ENCODE data around the gene SDR42E2.
"Not testable (repeated sequence)": the region's sequence is repeated elsewhere in the genome, so short reads cannot be mapped to it uniquely, and the experiment has no call there.

The SDR42E2 gene

GRCh38 chr16:22191532-22192260 is 29.4 kb downstream of the SDR42E2 start:
- peak; percentile 55 for DNase-seq (ENCODE audit: low spot score)

GRCh38 chr16:22192261-22193062 is 30.2 kb downstream of the SDR42E2 start:
- peak; percentile 92 for DNase-seq (ENCODE audit: low spot score)

GRCh38 chr16:22193063-22193411 is 30.7 kb downstream of the SDR42E2 start:
- no peak for DNase-seq (ENCODE audit: low spot score)

GRCh38 chr16:22194707-22195444 is 32.6 kb downstream of the SDR42E2 start:
- no peak for DNase-seq (ENCODE audit: low spot score)

- no peak for DNase-seq (ENCODE audit: low spot score)
These were observed 33.1 kb downstream of the SDR42E2 start for GRCh38 chr16:22195445-22195694.

- peak; percentile 73 for DNase-seq (ENCODE audit: low spot score)
These were observed 33.6 kb downstream of the SDR42E2 start for GRCh38 chr16:22195695-22196558.

- DNase-seq (ENCODE audit: low spot score) = not testable (repeated sequence)
These were observed 34.4 kb downstream of the SDR42E2 start for GRCh38 chr16:22196559-22197168.

GRCh38 chr16:22198547-22199293 is 36.4 kb downstream of the SDR42E2 start:
- no peak for DNase-seq (ENCODE audit: low spot score)

- DNase-seq (ENCODE audit: low spot score) = no peak
These were observed 39.9 kb downstream of the SDR42E2 start for GRCh38 chr16:22202261-22202637.

GRCh38 chr16:22203091-22203490 is 40.8 kb downstream of the SDR42E2 start:
- DNase-seq (ENCODE audit: low spot score) = no peak

GRCh38 chr16:22204091-22204655 is 41.9 kb downstream of the SDR42E2 start:
- no peak for DNase-seq (ENCODE audit: low spot score)

GRCh38 chr16:22205577-22206012 is 43.3 kb downstream of the SDR42E2 start:
- no peak for DNase-seq (ENCODE audit: low spot score)

GRCh38 chr16:22206013-22206841 is 43.9 kb downstream of the SDR42E2 start, which contains the start of gene EEF2K:
Gene EEF2K (plus strand): TSS chr16:22206278. CDS start chr16:22225730, 19,452 bp downstream.
- DNase-seq (ENCODE audit: low spot score) = peak; percentile 96

- DNase-seq (ENCODE audit: low spot score) = peak; percentile 35
These were observed 44.8 kb downstream of the SDR42E2 start for GRCh38 chr16:22206842-22207714.

- DNase-seq (ENCODE audit: low spot score) = no peak
These were observed 45.5 kb downstream of the SDR42E2 start for GRCh38 chr16:22207715-22208360.

GRCh38 chr16:22210285-22210684 is 48.0 kb downstream of the SDR42E2 start:
- DNase-seq (ENCODE audit: low spot score) = no peak

- no peak for DNase-seq (ENCODE audit: low spot score)
These were observed 48.5 kb downstream of the SDR42E2 start for GRCh38 chr16:22210854-22211253.

- no peak for DNase-seq (ENCODE audit: low spot score)
These were observed 50.9 kb downstream of the SDR42E2 start for GRCh38 chr16:22213236-22213635.

Data from SW480 (cell line).